Renal pelvis (tissue), 12 donors: Measurements from ENCODE around the gene ITIH2. TPM values are rescaled to one million over a fixed set of nuclear protein-coding genes. Genes with fewer than 3 reads are reported as not detected.
A peak's percentile ranks its signal among the peaks of the same experiment; 100 is the strongest.
"Not testable (repeated sequence)": the region's sequence is repeated elsewhere in the genome, so short reads cannot be mapped to it uniquely, and the experiment has no call there.

ENCODE experiments used
- DNase-seq: peaks from one replicate; pipeline ENCODE4 v3.0.0-alpha.2; 2013
- long read RNA-seq, 16 experiments: transcript quantifications; one replicate each; lab custom pipeline, GENCODE V29; 2026
- polyA plus RNA-seq, 3 donors: library from polyadenylated mRNA; unstranded; fragments of 120-200 nt; gene quantifications; one replicate each; pipeline ENCODE4 v1.2.1, GENCODE V29; 2013; ENCODE audit not compliant: insufficient read length in 3 of 3

ITIH2 gene, protein sequence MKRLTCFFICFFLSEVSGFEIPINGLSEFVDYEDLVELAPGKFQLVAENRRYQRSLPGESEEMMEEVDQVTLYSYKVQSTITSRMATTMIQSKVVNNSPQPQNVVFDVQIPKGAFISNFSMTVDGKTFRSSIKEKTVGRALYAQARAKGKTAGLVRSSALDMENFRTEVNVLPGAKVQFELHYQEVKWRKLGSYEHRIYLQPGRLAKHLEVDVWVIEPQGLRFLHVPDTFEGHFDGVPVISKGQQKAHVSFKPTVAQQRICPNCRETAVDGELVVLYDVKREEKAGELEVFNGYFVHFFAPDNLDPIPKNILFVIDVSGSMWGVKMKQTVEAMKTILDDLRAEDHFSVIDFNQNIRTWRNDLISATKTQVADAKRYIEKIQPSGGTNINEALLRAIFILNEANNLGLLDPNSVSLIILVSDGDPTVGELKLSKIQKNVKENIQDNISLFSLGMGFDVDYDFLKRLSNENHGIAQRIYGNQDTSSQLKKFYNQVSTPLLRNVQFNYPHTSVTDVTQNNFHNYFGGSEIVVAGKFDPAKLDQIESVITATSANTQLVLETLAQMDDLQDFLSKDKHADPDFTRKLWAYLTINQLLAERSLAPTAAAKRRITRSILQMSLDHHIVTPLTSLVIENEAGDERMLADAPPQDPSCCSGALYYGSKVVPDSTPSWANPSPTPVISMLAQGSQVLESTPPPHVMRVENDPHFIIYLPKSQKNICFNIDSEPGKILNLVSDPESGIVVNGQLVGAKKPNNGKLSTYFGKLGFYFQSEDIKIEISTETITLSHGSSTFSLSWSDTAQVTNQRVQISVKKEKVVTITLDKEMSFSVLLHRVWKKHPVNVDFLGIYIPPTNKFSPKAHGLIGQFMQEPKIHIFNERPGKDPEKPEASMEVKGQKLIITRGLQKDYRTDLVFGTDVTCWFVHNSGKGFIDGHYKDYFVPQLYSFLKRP
- polyA plus RNA-seq = under 1 TPM; 0.29 to 0.49 (median 0.30) TPM
- long read RNA-seq, donor 1 = 0 reads
- long read RNA-seq, donor 2 = 0 reads
- long read RNA-seq, donor 3 = 0 reads
- long read RNA-seq, donor 4 = 0 reads
- long read RNA-seq, donor 5 = 0 reads
- long read RNA-seq, donor 6 = 0 reads
- long read RNA-seq, donor 7 = 0 reads
- long read RNA-seq, donor 8, partial matches to known transcripts = 0 of 1 reads
- long read RNA-seq, donor 8, other reads (novel, unspliced or antisense) = 0 of 1 reads
- long read RNA-seq, donor 9 = 0 reads
- long read RNA-seq, donor 10 = 0 reads
- long read RNA-seq, donor 11 = 0 reads
- long read RNA-seq, donor 12 = 0 reads
- long read RNA-seq, donor 13 = 0 reads
- long read RNA-seq, donor 14 = 0 reads
- long read RNA-seq, donor 15, partial matches to known transcripts = 48 of 62 reads
- long read RNA-seq, donor 15, other reads (novel, unspliced or antisense) = 14 of 62 reads
- long read RNA-seq, donor 16 = 0 reads

DNA sequence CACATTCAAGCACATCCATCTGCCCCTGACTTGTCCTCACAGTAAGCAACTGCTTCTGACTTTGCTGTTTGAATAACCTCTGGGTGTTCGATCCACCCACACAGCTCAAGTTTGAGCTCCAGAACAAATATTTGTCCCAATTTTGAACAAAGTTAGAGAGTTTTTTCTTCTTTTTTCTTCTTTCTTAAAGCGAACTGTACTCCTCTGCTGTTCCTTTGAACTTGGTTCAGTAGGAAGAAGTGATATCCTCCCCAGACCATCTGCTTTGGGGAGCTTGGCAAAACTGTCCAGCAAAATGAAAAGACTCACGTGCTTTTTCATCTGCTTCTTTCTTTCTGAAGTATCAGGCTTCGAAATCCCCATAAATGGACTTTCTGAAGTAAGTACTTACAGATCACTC, at the start of gene ITIH2:
Gene ITIH2, plus strand, starts transcription at position 177 of the 400 bp plus-strand sequence. Its CDS starts 119 bp downstream, at position 296.
- no peak for DNase-seq

DNA sequence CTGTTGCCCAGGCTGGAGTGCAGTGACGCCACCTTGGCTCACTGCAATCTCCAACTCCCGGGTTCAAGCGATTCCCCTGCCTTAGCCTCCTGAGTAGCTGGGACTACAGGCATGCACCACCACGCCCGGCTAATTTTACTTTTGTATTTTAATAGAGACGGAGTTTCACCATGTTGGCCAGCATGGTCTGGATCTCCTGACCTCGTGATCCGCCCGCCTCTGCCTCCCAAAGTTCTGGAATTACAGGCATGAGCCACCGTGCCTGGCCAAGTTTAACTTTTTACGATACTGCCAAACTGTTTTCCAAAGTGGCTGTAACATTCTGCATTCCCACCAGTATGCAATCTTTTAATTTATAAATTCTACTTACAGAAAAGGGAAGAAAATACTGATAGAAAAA, 46.0 kb upstream of the ITIH2 start:
- DNase-seq = not testable (repeated sequence)

DNA sequence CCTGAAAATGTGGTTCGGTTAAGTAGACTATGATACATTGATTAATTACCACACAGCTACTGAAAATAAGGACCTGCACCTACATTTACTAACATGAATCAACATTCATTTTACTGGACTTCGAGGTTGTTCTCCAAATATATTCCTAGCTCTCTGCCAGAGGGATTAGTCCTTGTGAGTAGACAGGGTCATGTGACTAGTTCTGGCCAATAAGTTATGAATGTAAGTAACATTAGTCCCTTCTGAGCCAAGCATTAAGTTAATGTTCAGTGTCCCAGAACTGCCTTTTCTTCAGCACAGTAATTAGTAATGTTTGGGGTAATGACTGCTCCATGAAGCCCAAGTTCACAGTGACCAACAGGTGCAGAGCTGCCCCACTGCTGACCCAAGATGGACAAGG, 45.6 kb upstream of the ITIH2 start:
- DNase-seq = no peak

- DNase-seq = no peak
Measured at GRCh38 chr10:7659560-7659959, 43.6 kb upstream of the ITIH2 start.

GRCh38 chr10:7662522-7662921, 40.6 kb upstream of the ITIH2 start:
- DNase-seq = no peak

- no peak for DNase-seq
Measured at GRCh38 chr10:7664707-7665106, 38.4 kb upstream of the ITIH2 start.

GRCh38 chr10:7665767-7666166, 37.3 kb upstream of the ITIH2 start:
- no peak for DNase-seq

- DNase-seq = no peak
Measured at GRCh38 chr10:7666253-7667023, 36.7 kb upstream of the ITIH2 start, which contains the start of gene ITIH5. TSS of gene ITIH5 (minus strand) at chr10:7666966. CDS start at chr10:7666892, 74 bp downstream.

DNA sequence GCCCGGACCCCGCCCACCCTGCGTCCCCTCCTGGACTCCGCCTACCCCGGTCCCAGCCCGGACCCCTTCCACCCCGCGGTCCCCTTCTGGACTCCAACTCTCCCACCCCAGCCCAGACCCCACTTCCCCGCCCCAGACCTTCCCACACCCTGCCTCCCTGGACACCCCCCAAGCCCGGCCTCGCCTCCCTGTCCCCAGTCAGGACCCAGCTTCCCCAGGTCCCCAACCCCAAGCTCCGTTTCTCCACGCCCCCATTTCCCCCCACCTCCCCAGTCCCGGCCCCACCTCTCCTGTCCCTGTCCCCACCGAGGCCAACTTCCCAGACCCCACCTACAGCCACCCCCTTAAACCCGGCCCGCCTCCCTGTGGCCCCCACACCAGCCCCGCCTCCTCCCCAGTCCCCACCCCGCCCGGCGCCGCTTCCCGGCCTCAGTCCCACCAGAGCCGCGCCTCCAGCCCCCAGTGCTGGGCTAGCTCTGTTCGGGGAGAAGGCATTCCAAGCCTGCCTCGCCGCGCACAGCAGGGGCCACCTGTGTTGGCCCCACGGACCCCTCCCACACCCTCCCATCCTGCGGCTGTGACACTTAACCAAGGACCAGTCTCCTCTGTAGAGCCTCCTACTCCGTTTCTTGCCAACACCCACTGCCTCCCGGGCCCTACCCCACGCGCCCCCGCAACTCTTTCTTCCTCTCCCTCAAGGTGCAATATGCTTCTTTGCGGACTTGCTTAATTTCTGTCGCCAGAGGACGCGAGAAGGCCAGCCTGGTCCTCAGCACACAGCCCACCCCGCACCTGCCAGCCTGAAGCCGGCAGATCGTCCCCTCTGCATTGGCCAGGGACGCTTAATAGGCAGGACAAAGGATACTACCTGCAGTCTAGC, 35.6 kb upstream of the ITIH2 start:
- DNase-seq = no peak

DNA sequence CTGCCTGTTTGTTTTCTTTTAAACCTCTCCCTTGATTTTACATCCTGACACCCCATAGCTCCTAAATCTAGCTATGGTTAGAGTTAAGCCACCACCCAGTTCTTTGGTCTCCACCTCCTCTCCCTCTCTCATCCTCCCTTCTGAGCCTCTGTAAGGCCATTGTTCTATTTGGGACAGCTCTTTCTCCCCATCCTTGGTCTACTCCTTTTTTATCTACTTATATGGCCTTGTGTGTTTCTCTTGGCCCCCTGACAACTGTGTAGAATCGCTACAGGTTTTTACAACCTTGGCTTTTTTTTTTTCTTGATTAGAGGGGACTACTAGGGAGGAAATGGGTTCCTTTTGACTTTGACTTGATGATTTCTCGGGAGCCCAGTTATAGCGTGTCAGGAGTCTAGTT, 33.0 kb upstream of the ITIH2 start:
- no peak for DNase-seq

- DNase-seq = no peak
Measured at GRCh38 chr10:7672341-7673134, 30.6 kb upstream of the ITIH2 start.

DNA sequence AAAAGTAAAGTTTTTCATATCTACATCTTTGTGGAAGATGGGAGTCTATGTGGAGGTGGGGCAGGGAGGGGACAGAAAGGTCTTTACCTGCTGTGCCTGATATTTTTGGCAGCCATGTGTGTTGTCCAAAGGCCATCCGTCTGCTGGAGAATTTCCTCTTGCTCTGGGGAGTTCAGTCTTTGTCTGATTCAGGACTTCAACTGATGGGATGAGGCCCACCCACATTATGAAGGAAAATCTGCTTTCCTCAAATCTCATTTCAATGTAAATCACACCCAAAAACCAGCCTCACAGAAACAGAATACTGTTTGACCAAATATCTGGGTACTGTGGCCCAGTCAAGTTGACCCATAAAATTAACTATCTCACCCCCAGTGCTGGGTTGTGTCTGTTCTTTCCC, 23.9 kb upstream of the ITIH2 start:
- no peak for DNase-seq

DNA sequence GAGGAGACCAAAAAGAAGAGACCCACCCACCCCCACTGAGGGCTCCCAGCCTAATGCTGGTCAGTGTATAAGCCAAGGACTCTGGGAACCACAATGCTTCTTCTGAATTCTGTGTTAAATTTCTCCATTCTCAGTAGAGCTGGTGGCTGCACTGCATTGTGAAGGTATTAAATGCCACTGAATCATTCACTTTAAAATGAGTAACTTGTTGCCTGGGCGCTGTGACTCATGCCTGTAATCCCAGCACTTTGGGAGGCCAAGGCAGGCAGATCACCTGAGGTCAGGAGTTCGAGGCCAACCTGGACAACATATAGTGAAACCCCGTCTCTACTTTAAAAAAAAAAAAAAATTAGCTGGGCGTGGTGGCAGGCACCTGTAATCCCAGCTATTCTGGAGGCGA, 23.0 kb upstream of the ITIH2 start:
- not testable (repeated sequence) for DNase-seq

DNA sequence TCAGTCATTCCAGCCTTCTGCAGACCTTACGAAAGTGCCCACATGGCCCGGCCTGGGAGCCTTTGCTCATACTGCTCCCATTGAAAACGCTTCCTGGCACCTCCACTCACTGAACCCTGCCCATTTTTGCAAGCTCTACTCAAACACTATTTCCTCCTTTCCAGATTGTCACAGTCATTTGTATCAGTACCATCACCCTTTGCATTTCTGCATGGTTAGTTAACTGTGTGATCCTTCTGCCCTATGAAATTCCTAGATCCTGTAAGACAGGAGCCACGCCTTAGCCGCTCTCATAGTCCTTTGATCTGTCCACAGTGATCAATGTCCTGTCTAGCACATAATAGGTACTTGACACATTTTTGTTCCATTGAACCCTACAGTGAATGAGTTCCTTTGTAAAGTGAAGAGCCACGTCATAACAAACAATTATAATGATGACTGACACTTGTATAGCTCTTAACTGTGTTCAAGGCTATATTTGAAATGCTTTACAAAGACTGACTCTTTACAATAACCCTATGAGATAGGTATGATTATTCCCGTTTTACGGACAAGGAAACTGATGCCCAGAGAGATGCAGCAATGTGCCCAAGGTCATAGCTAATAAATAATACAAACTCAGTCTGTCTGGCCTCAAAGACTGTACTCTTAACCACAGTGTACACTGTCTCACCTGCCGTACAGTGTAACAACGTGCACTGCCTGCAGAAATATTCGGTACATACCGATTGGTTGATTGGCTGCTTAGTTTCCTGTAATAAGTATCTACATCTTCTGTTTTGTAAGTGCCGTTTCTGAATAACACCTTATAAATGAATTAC, 16.6 kb upstream of the ITIH2 start:
- DNase-seq = no peak

DNA sequence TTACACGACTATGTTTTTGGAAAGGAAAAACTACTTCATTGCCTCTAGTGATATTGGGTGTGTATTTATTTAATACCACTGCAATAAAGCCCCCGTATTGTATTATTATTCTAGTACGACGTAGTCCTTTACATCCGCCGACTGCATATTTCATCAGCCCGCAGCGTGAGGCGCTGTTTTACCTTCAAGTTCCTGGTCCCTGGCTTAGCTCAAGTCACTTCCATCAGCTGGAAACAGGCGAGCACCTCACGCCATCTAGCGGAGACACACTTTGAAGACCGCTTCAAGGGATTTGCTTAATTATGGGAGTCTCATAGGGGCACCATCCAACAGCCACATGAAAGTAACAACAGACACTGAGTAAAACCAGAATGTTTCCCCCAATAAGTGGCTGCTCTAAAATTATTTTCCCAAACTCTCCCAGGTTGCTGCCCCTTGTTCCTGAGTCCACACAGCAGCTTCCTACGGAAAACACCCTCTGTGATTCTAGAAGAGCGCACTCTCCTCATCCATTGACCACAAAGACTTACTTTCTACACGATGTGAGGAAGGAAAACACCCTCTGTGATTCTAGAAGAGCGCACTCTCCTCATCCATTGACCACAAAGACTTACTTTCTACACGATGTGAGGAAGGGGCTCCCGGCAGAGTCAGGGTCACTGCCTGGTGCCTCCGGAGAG, 15.7 kb upstream of the ITIH2 start:
- peak; percentile 90 for DNase-seq

DNA sequence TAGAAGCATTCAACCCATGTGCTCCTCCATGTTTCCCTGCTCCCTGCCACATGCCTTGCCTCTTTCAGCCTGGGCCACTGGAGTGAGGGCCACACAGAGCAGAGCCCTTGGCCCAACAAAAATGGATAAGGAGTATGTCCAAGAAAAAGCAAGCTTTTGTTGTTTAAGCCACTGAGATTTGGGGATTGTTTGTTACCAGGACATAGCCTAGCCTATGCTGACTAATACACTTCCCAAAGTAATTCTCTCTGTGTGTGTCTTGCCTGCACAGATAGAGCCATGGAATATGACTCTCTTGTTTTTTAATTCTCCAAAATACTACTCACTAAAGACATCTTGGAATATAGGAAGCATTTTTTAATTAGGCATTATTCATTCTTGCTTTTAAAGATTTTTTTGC, 13.5 kb upstream of the ITIH2 start:
- no peak for DNase-seq

- DNase-seq = not testable (repeated sequence)
Measured at GRCh38 chr10:7690885-7691597, 12.1 kb upstream of the ITIH2 start.
